Activated T-helper 1 cell treated with Interleukin-2 at 50 U/mL for 16 hours (primary cell): ENCODE measurements around the gene CXXC5.

Source experiments
- DNase-seq: peaks from one replicate; pipeline ENCODE4 v3.0.0-alpha.2; 2020; ENCODE audit warnings: low read depth

The CXXC5 gene

DNA sequence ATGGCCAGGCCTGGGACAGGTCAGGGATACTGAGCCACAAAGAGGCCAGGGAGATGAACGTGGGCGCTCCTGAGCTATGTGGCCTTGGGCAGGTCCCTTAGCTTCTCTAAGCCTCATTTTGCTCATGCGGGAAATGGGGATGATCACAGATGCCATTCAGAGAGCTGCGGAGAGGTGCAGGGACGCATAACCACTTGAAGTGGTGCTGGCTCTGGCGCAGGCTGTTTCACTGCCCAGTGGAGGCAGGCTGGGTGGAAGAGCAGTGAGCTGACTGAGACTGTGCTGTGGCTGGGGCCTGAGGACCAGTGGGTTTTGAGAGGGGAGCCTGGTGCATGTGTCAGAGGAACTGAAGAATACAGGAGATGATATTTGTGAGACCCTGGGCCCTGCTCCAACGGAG is 18.4 kb downstream of the CXXC5 start:
- no peak for DNase-seq

GRCh38 chr5:139667001-139667729 is 19.0 kb downstream of the CXXC5 start:
- no peak for DNase-seq

DNA sequence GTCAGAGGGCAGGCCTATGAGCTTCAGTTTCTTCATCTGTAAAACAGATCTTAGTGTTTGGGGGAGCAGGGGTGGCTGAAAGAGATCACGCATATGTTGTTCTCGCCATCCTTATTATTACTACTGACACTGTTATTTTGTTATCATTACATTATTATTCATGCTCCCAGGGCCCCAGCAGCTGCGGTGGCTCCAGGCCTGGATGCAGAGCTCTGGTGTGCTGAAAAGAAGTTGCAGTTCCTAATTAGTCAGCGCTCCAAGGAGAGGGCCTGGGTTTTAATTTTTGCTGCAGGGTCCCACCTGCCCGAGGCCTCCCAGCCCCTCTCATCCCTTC is 19.5 kb downstream of the CXXC5 start:
- no peak for DNase-seq

- no peak for DNase-seq
Observed at GRCh38 chr5:139668064-139668880, 20.1 kb downstream of the CXXC5 start.

DNA sequence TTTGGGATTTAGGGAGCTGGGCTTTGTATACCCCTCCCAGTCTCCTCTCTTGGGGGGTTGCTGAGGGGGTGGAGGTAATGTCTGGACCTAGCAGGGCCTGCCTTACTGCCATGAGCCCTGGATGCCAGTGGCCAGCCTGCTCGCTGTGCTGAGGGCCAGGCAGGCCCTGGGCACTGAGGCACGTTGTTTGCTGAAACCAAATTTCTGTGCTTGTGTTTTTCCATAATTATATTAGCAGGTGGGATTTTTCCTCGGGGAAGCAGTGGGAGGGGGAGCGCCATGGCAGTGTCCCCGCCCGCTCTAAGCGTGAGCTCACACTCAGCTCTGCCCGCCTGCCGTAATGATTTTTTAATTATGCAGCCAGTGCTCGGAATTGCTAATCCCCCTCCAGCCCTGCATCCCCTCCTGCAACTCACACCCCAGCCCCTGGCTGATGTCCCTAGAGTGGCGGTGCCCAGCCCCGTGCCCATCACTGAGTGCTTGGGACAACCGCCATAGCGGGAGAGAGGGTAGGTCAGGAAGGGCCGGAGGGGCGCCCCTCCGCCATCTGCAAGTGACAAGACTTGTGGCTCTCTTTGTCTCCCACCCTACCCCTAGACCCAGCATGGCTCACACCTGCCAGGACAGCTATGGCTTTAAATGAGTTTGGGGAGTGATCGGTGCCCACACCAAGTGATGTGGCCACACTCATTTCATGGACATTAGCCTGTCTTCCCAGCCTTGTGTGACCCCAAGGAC is 20.9 kb downstream of the CXXC5 start:
- no peak for DNase-seq

DNA sequence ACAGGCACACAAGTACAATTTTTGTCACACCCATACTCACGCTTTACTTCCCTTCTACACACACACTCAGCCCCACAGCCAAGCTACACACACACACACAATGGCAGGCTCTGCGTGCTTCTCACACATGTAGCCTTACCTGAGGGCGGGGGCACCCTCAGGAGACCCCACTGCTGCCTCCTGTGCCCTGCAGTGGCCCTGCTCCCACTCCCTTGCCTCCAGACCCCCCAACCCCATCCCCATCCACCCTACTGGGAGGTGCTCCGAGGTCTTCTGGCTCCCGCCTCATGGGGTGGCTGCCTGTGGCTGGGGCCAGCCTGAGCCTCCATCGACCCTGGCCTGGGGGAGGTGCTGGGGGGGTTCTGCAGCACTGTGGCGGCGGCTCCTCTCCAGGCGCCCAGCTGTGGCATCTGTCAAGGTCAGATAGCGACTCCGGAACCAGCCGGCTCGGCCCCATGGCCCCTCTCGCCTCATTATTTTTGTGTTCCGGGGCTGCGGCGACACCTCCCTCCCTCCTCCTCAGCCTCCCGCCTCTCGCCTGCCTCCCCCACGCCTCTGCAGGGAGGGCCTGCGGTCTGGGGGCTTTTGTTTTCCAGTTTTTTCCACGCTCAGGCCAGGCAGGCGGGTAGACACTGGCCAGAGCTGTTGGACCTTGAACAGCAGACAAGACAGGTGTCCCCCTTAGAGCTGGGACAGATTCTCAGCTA is 21.7 kb downstream of the CXXC5 start:
- DNase-seq, result no peak

- DNase-seq, result no peak
Observed at GRCh38 chr5:139670369-139671095, 22.4 kb downstream of the CXXC5 start.

- DNase-seq, result no peak
Observed at GRCh38 chr5:139671096-139671841, 23.1 kb downstream of the CXXC5 start.

GRCh38 chr5:139675213-139675612 is 27.1 kb downstream of the CXXC5 start:
- DNase-seq, result no peak

- no peak for DNase-seq
Observed at GRCh38 chr5:139675825-139676224, 27.7 kb downstream of the CXXC5 start.

- DNase-seq, result no peak
Observed at GRCh38 chr5:139676406-139676805, 28.3 kb downstream of the CXXC5 start.

GRCh38 chr5:139676951-139677735 is 29.0 kb downstream of the CXXC5 start:
- DNase-seq, result no peak

- DNase-seq, result no peak
Observed at GRCh38 chr5:139677736-139678613, 29.8 kb downstream of the CXXC5 start.

GRCh38 chr5:139678751-139679750 is 30.9 kb downstream of the CXXC5 start:
- DNase-seq, result no peak

- no peak for DNase-seq
Observed at GRCh38 chr5:139680368-139681111, 32.4 kb downstream of the CXXC5 start.

- no peak for DNase-seq
Observed at GRCh38 chr5:139681112-139681458, 32.9 kb downstream of the CXXC5 start.

DNA sequence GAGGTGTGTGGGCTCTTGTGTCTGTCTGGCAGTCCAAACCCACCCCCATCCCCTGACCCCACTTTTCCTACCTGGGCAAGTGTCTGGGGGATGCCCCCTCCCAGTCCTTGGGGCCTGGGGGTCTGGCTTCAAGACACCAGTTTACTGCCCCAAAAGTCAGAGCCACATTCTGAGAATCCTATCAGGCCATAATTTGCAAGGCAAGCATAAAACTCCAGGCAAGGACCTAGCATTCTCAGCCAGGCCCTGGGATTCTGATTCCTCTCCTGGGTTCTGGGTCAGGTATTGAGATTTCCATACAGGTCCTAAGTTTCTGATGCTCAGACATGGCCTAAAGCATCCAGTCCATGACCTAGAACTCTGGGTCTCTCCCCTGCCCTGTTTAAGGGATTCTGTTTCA is 33.3 kb downstream of the CXXC5 start:
- no peak for DNase-seq
